Liver (tissue), 9 donors: Measurements from ENCODE around the gene KRIT1. TPM values are rescaled to one million over a fixed set of nuclear protein-coding genes. Genes with fewer than 3 reads are reported as not detected.

Source experiments
- DNase-seq: peaks from one replicate; pipeline ENCODE4 v3.0.0-alpha.2; 2017; ENCODE audit warnings: low spot score
- H3K27ac ChIP-seq, 2 donors: one replicate each; pipeline ENCODE4 v1.7.0; 2013; ENCODE audit warnings: inconsistent platforms in 2 of 2, low read length in 2 of 2, control low read depth in 1 of 2, low read depth in 1 of 2, mild to moderate bottlenecking in 1 of 2
- H3K27me3 ChIP-seq, 4 donors: one replicate each; pipeline versions ENCODE4 v1.6.1 to v1.7.0; 2013; ENCODE audit warnings: low read length in 3 of 4, inconsistent platforms in 1 of 4, mild to moderate bottlenecking in 1 of 4, moderate library complexity in 1 of 4; ENCODE audit not compliant: control insufficient read depth in 4 of 4, insufficient read depth in 4 of 4
- H3K36me3 ChIP-seq, 4 donors: one replicate each; pipeline versions ENCODE4 v1.6.1 to v1.7.0; 2013; ENCODE audit warnings: low read length in 3 of 4, mild to moderate bottlenecking in 3 of 4, low read depth in 1 of 4, moderate library complexity in 1 of 4; ENCODE audit not compliant: control insufficient read depth in 4 of 4, insufficient read depth in 3 of 4
- H3K4me1 ChIP-seq, 4 donors: one replicate each; pipeline versions ENCODE4 v1.6.1 to v1.7.0; 2013; ENCODE audit warnings: low read length in 3 of 4, mild to moderate bottlenecking in 3 of 4, moderate library complexity in 1 of 4; ENCODE audit not compliant: control insufficient read depth in 4 of 4, insufficient read depth in 4 of 4
- H3K4me3 ChIP-seq, 3 donors: one replicate each; pipeline versions ENCODE4 v1.6.1 to v1.7.0; 2013; ENCODE audit warnings: low read length in 3 of 3, control low read depth in 1 of 3, low read depth in 1 of 3, mild to moderate bottlenecking in 1 of 3
- H3K9ac ChIP-seq, 2 donors: one replicate each; pipeline ENCODE4 v1.7.0; 2013; ENCODE audit warnings: low read length in 2 of 2, mild to moderate bottlenecking in 2 of 2, moderate library complexity in 2 of 2, control low read depth in 1 of 2, low read depth in 1 of 2
- H3K9me3 ChIP-seq, 4 donors: one replicate each; pipeline versions ENCODE4 v1.6.1 to v1.7.0; 2013; ENCODE audit warnings: low read length in 3 of 4; ENCODE audit not compliant: control insufficient read depth in 4 of 4
- ATF3 ChIP-seq: IDR thresholded peaks from 2 replicates; pipeline ENCODE4 v1.6.1; 2016; ENCODE audit warnings: antibody characterized with exemption
- CTCF ChIP-seq: fragments of 150-350 bp; IDR thresholded peaks from 2 replicates; pipeline ENCODE4 v1.5.1; 2017; ENCODE audit warnings: improper control_type of control experiment, low read depth, low read length; ENCODE audit not compliant: missing input control
- EGR1 ChIP-seq, 2 donors: IDR thresholded peaks; 2 replicates each; pipeline ENCODE4 v1.6.1; 2016 to 2018; ENCODE audit warnings: antibody characterized with exemption in 2 of 2, low read depth in 2 of 2
- FOXA1 ChIP-seq: IDR thresholded peaks from 2 replicates; pipeline ENCODE4 v1.6.1; 2016; ENCODE audit warnings: antibody characterized with exemption
- FOXA2 ChIP-seq: IDR thresholded peaks from 2 replicates; pipeline ENCODE4 v1.6.1; 2016; ENCODE audit warnings: antibody characterized with exemption
- GABPA ChIP-seq, 2 donors: IDR thresholded peaks in 1 of 2; conservative IDR thresholded peaks in 1 of 2; 2 replicates each; pipeline ENCODE4 v1.6.1; 2016; ENCODE audit warnings: antibody characterized with exemption in 2 of 2, mild to moderate bottlenecking in 1 of 2, moderate library complexity in 1 of 2
- HNF4A ChIP-seq, 2 donors: conservative IDR thresholded peaks; 2 replicates each; pipeline ENCODE4 v1.6.1; 2016; ENCODE audit warnings: antibody characterized with exemption in 2 of 2, mild to moderate bottlenecking in 2 of 2
- HNF4G ChIP-seq: IDR thresholded peaks from 2 replicates; pipeline ENCODE4 v1.6.1; 2016; ENCODE audit warnings: antibody characterized with exemption
- JUND ChIP-seq, 2 donors: IDR thresholded peaks; 2 replicates each; pipeline ENCODE4 v1.6.1; 2016; ENCODE audit warnings: antibody characterized with exemption in 2 of 2
- NR2F2 ChIP-seq: IDR thresholded peaks from 2 replicates; pipeline ENCODE4 v1.6.1; 2016; ENCODE audit warnings: antibody characterized with exemption
- RAD21 ChIP-seq, 2 donors: IDR thresholded peaks; 2 replicates each; pipeline ENCODE4 v1.6.1; 2016; ENCODE audit warnings: antibody characterized with exemption in 2 of 2, mild to moderate bottlenecking in 2 of 2
- REST ChIP-seq: IDR thresholded peaks from 2 replicates; pipeline ENCODE4 v1.6.1; 2016; ENCODE audit warnings: antibody characterized with exemption, mild to moderate bottlenecking
- TAF1 ChIP-seq: conservative IDR thresholded peaks from 2 replicates; pipeline ENCODE4 v1.6.1; 2016; ENCODE audit warnings: antibody characterized with exemption, mild to moderate bottlenecking
- YY1 ChIP-seq: IDR thresholded peaks from 2 replicates; pipeline ENCODE4 v1.6.1; 2016; ENCODE audit warnings: antibody characterized with exemption, mild to moderate bottlenecking
- ZBTB33 ChIP-seq: IDR thresholded peaks from 2 replicates; pipeline ENCODE4 v1.6.1; 2016; ENCODE audit warnings: antibody characterized with exemption
- WGBS: extraction: QIAGEN DNeasy Blood & Tissue Kit; methylation state at CpG from one replicate; pipeline ENCODE4 v1.1.7; 2013; 5-methylcytosine and 5-hydroxymethylcytosine counted together
- polyA plus RNA-seq, 2 donors: library from polyadenylated mRNA; stranded (reverse) in 1 of 2; unstranded in 1 of 2; fragments of 200-250 nt in 1 of 2; fragments of >200 nt in 1 of 2; fragmentation: Nextera tagmentation in 1 of 2; extraction: Ambion mirVana in 1 of 2; gene quantifications; one replicate each; pipeline versions ENCODE4 v1.2.1 to v1.2.3, GENCODE V29; 2013 to 2015
- total RNA-seq, 2 donors: library from RNA; depleted of rRNA; stranded (reverse); fragments of >200 nt; gene quantifications; one replicate each; pipeline ENCODE4 v1.2.3, GENCODE V29; 2014
- TF ChIP-seq, protein P1 (sequence below): IDR thresholded peaks from 2 replicates; pipeline ENCODE4 v1.6.1; 2016; ENCODE audit warnings: antibody characterized with exemption
- donor health status: healthy.
- donor health status: healthy.
- donor health status: healthy.
- donor health status: healthy.
- donor health status: healthy.

Gene KRIT1
- total and polyA plus RNA-seq, 4 donors = 8.0 to 48.4 (median 23.9) TPM

DNA sequence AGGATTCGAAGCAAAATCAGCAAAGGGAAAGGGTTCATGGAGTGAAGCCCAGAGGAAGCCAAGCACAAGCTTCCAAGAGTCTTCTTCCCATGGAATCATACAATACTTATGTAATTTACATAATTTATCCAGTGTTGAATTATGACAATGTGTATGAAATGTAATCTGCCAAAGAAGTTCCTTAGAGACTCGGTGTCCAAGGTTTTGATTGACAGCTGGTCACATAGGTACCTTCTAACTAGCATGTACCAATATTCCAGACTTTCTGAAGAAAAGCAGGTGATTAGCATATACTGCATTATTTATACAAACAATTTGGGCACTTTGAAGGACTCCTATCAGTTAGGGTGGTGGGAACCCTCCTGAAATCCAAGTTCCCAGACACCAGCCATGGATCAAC lies 35.3 kb upstream of the KRIT1 start:
- Histone ChIP-seq H3K4me3 (no peak overlapping the region), H3K9me3 (peaks cover 0 to 2% (median 0%) of the 10 kb centered on the region in 4 donors), H3K4me1 (peaks cover 0 to 24% (median 11%) of the 10 kb centered on the region in 4 donors), H3K27ac (no peak overlapping the region), H3K9ac (no peak overlapping the region), H3K36me3 (no peaks in the 10 kb centered on the region), H3K27me3 (no peaks in the 10 kb centered on the region)
- 90% methylated on average over 2 of the region's 2 CpGs for WGBS
- TF ChIP-seq RAD21 (IDR thresholded peaks at IDR 0.05) (no peak), GABPA (IDR thresholded peaks at IDR 0.05 in 1 of 2, conservative IDR thresholded peaks at IDR 0.05 in 1 of 2) (no peak), CTCF (no peak), HNF4A (conservative IDR thresholded peaks at IDR 0.05) (no peak), YY1 (no peak), FOXA2 (no peak), EGR1 (IDR thresholded peaks at IDR 0.05; ENCODE audit: low read depth in 2 of 2) (no peak), NR2F2 (no peak)
- no peak for DNase-seq

DNA sequence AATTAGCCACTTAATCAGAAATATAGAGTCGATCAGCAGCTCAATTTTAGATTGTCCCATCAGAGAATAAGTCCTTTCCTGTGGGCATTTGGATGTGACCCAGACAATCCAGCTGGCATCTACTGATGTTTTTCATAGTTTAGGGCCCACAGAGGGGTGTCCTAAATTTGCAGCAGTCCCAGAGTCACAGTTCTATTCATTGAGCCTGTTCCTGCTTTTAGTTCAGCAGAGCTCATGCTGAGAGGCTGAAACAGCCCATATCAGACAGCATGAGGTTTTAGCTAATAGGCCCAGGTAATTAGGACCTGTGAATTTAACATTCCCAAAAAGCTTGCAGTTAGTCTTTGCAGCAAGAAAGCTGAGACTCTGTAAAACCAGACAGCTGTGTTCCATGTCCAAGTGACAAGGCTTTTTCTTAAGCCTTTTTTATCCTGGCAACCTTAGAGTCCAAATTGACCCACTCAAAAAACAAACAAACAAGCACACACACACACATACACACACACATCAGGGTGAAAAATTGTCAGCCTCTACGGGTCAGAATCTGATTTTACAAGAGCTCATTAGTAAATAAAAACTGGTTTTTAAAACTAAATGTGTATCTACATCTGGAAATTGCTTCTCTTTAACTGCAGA lies 33.8 kb upstream of the KRIT1 start:
- WGBS = 52% methylated on average over 2 of the region's 2 CpGs
- DNase-seq = no peak
- Histone ChIP-seq H3K9me3 (peaks cover 0 to 2% (median 0%) of the 10 kb centered on the region in 4 donors), H3K4me1 (peaks cover 0 to 29% (median 12%) of the 10 kb centered on the region in 4 donors), H3K36me3 (no peaks in the 10 kb centered on the region), H3K9ac (no peak overlapping the region), H3K4me3 (no peak overlapping the region), H3K27ac (no peak overlapping the region), H3K27me3 (no peaks in the 10 kb centered on the region)
- TF ChIP-seq ATF3 (no peak), ZBTB33 (no peak)

- H3K36me3 ChIP-seq = no peaks in the 10 kb centered on the region
- H3K4me3 ChIP-seq = no peak overlapping the region
- no peaks in the 10 kb centered on the region for H3K27me3 ChIP-seq
- no peak overlapping the region for H3K9ac ChIP-seq
- H3K4me1 ChIP-seq = peaks cover 0 to 23% (median 9%) of the 10 kb centered on the region in 4 donors
- 45% methylated on average over 2 of the region's 2 CpGs for WGBS
- peaks cover 0 to 2% (median 0%) of the 10 kb centered on the region in 4 donors for H3K9me3 ChIP-seq
- DNase-seq = no peak
- peak overlapping the region in 1 of 2 donors; percentile 51 for H3K27ac ChIP-seq
- TF ChIP-seq NR2F2 (no peak), ZBTB33 (no peak), JUND (IDR thresholded peaks at IDR 0.05) (no peak), HNF4G (no peak), TAF1 (no peak), FOXA1 (no peak), REST (no peak), FOXA2 (no peak), YY1 (no peak), EGR1 (IDR thresholded peaks at IDR 0.05; ENCODE audit: low read depth in 2 of 2) (no peak)
- TF ChIP-seq, protein P1, sequence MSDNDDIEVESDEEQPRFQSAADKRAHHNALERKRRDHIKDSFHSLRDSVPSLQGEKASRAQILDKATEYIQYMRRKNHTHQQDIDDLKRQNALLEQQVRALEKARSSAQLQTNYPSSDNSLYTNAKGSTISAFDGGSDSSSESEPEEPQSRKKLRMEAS = no peak
Observed at GRCh38 chr7:92276460-92276864, 30.7 kb upstream of the KRIT1 start.
